LoVo (cell line): ENCODE measurements around the gene BDP1.
"Not testable (repeated sequence)": the region's sequence is repeated elsewhere in the genome, so short reads cannot be mapped to it uniquely, and the experiment has no call there.

ENCODE experiments used
- DNase-seq: peaks from one replicate; pipeline ENCODE4 v3.0.0-alpha.2; 2016; ENCODE audit warnings: low spot score

Gene BDP1

GRCh38 chr5:71569748-71570509 lies 114.5 kb downstream of the BDP1 start:
- no peak for DNase-seq

- DNase-seq, result not testable (repeated sequence)
Measured at GRCh38 chr5:71571811-71572210, 116.4 kb downstream of the BDP1 start.

- no peak for DNase-seq
Measured at GRCh38 chr5:71573591-71573990, 118.1 kb downstream of the BDP1 start.

- DNase-seq, result not testable (repeated sequence)
Measured at GRCh38 chr5:71575588-71575987, 120.1 kb downstream of the BDP1 start.

GRCh38 chr5:71576241-71576640 lies 120.8 kb downstream of the BDP1 start:
- no peak for DNase-seq

GRCh38 chr5:71577839-71578238 lies 122.4 kb downstream of the BDP1 start:
- DNase-seq, result not testable (repeated sequence)

GRCh38 chr5:71582945-71583584 lies 127.6 kb downstream of the BDP1 start:
- no peak for DNase-seq

- peak; percentile 90 for DNase-seq
Measured at GRCh38 chr5:71586052-71586940, 130.8 kb downstream of the BDP1 start.

GRCh38 chr5:71586941-71587765 lies 131.7 kb downstream of the BDP1 start, which contains the start of gene MCCC2:
Gene MCCC2 (plus strand): TSS chr5:71587340. CDS start chr5:71587426, 86 bp downstream.
- peak; percentile 98 for DNase-seq

GRCh38 chr5:71587766-71588532 lies 132.5 kb downstream of the BDP1 start:
- no peak for DNase-seq

- DNase-seq, result no peak
Measured at GRCh38 chr5:71588533-71588885, 133.1 kb downstream of the BDP1 start.

- no peak for DNase-seq
Measured at GRCh38 chr5:71589903-71590302, 134.5 kb downstream of the BDP1 start.

- no peak for DNase-seq
Measured at GRCh38 chr5:71591100-71591499, 135.6 kb downstream of the BDP1 start.

GRCh38 chr5:71596169-71596568 lies 140.7 kb downstream of the BDP1 start:
- DNase-seq, result no peak

GRCh38 chr5:71597001-71597400 lies 141.6 kb downstream of the BDP1 start:
- DNase-seq, result no peak

- no peak for DNase-seq
Measured at GRCh38 chr5:71600783-71601182, 145.3 kb downstream of the BDP1 start.

- peak; percentile 92 for DNase-seq
Measured at GRCh38 chr5:71601222-71602026, 146.0 kb downstream of the BDP1 start.

- not testable (repeated sequence) for DNase-seq
Measured at GRCh38 chr5:71609916-71610315, 154.5 kb downstream of the BDP1 start.

- DNase-seq, result no peak
Measured at GRCh38 chr5:71615809-71616208, 160.4 kb downstream of the BDP1 start.
